ENCODE results near the gene ASXL1. TPM values are rescaled to one million over a fixed set of nuclear protein-coding genes. Genes with fewer than 3 reads are reported as not detected.

Gene ASXL1
- total RNA-seq, 2 experiments from 2014 or later, result 129 to 137 TPM

GRCh38 chr20:32343439-32343838, 14.7 kb upstream of the ASXL1 start:
- CTCF ChIA-PET, result no interaction called here
- no peak overlapping the region for H3K27ac Mint-ChIP-seq
- TF ChIP-seq, protein P1, sequence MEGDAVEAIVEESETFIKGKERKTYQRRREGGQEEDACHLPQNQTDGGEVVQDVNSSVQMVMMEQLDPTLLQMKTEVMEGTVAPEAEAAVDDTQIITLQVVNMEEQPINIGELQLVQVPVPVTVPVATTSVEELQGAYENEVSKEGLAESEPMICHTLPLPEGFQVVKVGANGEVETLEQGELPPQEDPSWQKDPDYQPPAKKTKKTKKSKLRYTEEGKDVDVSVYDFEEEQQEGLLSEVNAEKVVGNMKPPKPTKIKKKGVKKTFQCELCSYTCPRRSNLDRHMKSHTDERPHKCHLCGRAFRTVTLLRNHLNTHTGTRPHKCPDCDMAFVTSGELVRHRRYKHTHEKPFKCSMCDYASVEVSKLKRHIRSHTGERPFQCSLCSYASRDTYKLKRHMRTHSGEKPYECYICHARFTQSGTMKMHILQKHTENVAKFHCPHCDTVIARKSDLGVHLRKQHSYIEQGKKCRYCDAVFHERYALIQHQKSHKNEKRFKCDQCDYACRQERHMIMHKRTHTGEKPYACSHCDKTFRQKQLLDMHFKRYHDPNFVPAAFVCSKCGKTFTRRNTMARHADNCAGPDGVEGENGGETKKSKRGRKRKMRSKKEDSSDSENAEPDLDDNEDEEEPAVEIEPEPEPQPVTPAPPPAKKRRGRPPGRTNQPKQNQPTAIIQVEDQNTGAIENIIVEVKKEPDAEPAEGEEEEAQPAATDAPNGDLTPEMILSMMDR (IDR thresholded peaks at IDR 0.05), result no peak
- peaks cover 5% of the 10 kb centered on the region for H3K4me1 Mint-ChIP-seq (ENCODE audit: low read depth)
- DNase-seq (no peak), ATAC-seq (no peak)
- no peaks in the 10 kb centered on the region for H3K9me3 Mint-ChIP-seq
- H3K36me3 Mint-ChIP-seq (ENCODE audit: low read depth), result peaks cover 6% of the 10 kb centered on the region
- H3K4me3 Mint-ChIP-seq, result no peak overlapping the region
- H3K27me3 Mint-ChIP-seq, result no peaks in the 10 kb centered on the region
- POLR2A ChIA-PET, result interaction anchor here (0.6 to 2.2 kb wide), 3 partner anchors 10 to 11 kb away, joined by 3 to 8 read pairs (median 3); no protein-coding TSS in a partner anchor
- intact Hi-C loops (cut with micrococcal nuclease), result no loop called here

GRCh38 chr20:32344835-32345506, 13.2 kb upstream of the ASXL1 start:
- Mint-ChIP-seq H3K27me3 (no peaks in the 10 kb centered on the region), H3K36me3 (ENCODE audit: low read depth) (peaks cover 8% of the 10 kb centered on the region), H3K4me1 (ENCODE audit: low read depth) (peaks cover 5% of the 10 kb centered on the region), H3K27ac (no peak overlapping the region), H3K4me3 (no peak overlapping the region), H3K9me3 (no peaks in the 10 kb centered on the region)
- intact Hi-C loops (cut with micrococcal nuclease), result no loop called here
- DNase-seq (no peak), ATAC-seq (no peak)
- TF ChIP-seq, protein P1 (IDR thresholded peaks at IDR 0.05), result no peak
- POLR2A ChIA-PET, result interaction anchor here (0.5 to 2.2 kb wide), 4 partner anchors 9 to 66 kb away, joined by 3 to 8 read pairs (median 6); no protein-coding TSS in a partner anchor
- CTCF ChIA-PET, result interaction anchor here (1.0 to 1.5 kb wide), 3 partner anchors 8 to 59 kb away, joined by 3 to 5 read pairs (median 4); no protein-coding TSS in a partner anchor

DNA sequence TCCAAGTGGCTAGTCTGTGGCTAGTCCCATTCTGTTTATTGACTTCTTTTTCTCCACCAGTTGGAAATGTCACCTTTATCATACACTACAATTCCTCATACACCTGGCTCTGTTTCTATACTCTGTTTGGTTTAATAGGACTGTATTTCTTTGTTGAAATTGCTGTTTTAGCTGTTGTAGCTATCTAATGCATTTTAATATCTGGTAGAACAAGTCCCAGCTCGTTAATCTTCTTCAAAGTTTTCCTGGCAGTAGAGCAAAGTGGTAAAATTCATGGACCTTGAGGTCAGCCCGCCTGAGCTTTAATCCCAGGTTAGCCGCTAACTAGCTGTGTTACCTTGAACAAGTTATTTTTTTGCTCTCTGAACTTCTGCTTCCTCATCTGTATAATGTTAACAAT, 9.9 kb upstream of the ASXL1 start:
- H3K4me3 Mint-ChIP-seq, result no peak overlapping the region
- no peak overlapping the region for H3K27ac Mint-ChIP-seq
- ATAC-seq, result no peak
- no peaks in the 10 kb centered on the region for H3K9me3 Mint-ChIP-seq
- H3K27me3 Mint-ChIP-seq, result no peaks in the 10 kb centered on the region
- H3K4me1 Mint-ChIP-seq (ENCODE audit: low read depth), result peaks cover 2% of the 10 kb centered on the region
- DNase-seq, result no peak
- ChIA-PET POLR2A (interaction anchor here (0.8 to 1.7 kb wide), 3 partner anchors 11 to 132 kb away, joined by 3 to 4 read pairs (median 3); no protein-coding TSS in a partner anchor), CTCF (interaction anchor here (0.6 kb wide), 1 partner anchor 12 kb away, joined by 3 read pairs; no protein-coding TSS in a partner anchor)
- TF ChIP-seq, protein P1 (IDR thresholded peaks at IDR 0.05), result no peak
- H3K36me3 Mint-ChIP-seq (ENCODE audit: low read depth), result peaks cover 3% of the 10 kb centered on the region
- intact Hi-C loops (cut with micrococcal nuclease), result no loop called here

GRCh38 chr20:32350421-32350820, 7.7 kb upstream of the ASXL1 start:
- Mint-ChIP-seq H3K27ac (no peak overlapping the region), H3K9me3 (no peaks in the 10 kb centered on the region), H3K36me3 (ENCODE audit: low read depth) (peaks cover 3% of the 10 kb centered on the region), H3K4me3 (no peak overlapping the region), H3K27me3 (no peaks in the 10 kb centered on the region), H3K4me1 (ENCODE audit: low read depth) (peaks cover 15% of the 10 kb centered on the region)
- ATAC-seq, result no peak
- ChIA-PET CTCF (interaction anchor here (2.2 kb wide), 1 partner anchor 13 kb away, joined by 10 read pairs; no protein-coding TSS in a partner anchor), POLR2A (no interaction called here)
- TF ChIP-seq, protein P1 (IDR thresholded peaks at IDR 0.05), result no peak
- DNase-seq, result no peak
- intact Hi-C loops (cut with micrococcal nuclease), result no loop called here

DNA sequence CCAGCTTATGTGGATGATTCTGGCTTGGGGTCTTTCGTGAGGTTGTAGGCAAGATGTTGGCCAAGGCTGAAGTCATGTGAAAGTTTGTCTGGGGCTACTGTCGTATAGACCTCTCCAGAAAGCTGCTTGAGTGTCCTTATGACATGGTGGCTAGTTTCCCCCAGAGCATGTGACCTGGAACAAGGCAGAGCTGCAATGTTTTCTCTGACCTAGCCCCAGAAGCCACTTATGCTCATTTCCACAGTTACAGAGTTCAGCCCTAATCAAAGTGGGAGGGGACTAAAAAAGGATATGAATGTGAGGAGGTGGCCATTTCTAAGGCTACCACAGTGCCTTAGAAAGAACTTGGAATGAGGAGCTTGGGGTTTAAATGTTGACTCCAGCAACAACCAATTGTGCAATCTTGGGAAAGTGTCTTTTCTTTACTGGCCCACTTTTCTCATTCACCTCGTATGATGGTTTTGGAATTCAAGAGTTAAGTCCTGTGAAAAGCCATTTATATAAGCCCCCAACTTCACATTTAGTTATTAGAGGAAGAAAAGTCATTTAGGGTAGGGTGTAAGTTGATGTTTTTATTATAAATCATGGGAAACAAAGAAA, 5.9 kb upstream of the ASXL1 start:
- ATAC-seq (no peak), DNase-seq (no peak)
- no peaks in the 10 kb centered on the region for H3K27me3 Mint-ChIP-seq
- POLR2A ChIA-PET, result interaction anchor here (0.7 to 1.1 kb wide), 2 partner anchors 18 to 35 kb away, joined by 3 read pairs; no protein-coding TSS in a partner anchor
- TF ChIP-seq, protein P1 (IDR thresholded peaks at IDR 0.05), result no peak
- intact Hi-C loops (cut with micrococcal nuclease), result no loop called here
- H3K4me1 Mint-ChIP-seq (ENCODE audit: low read depth), result peaks cover 31% of the 10 kb centered on the region
- H3K4me3 Mint-ChIP-seq, result no peak overlapping the region
- CTCF ChIA-PET, result interaction anchor here (2.2 kb wide), 1 partner anchor 15 kb away, joined by 10 read pairs; no protein-coding TSS in a partner anchor
- H3K27ac Mint-ChIP-seq, result peak overlapping the region; percentile 15
- no peaks in the 10 kb centered on the region for H3K9me3 Mint-ChIP-seq
- H3K36me3 Mint-ChIP-seq (ENCODE audit: low read depth), result peaks cover 3% of the 10 kb centered on the region
